Heart left ventricle (tissue), 13 donors: ENCODE results near the gene BORCS5.

Experiments used
- POLR2A ChIP-seq, 2 donors: fragments of 450-650 bp; IDR thresholded peaks; one replicate each; pipeline ENCODE4 v1.6.1; 2017; ENCODE audit warnings: antibody characterized with exemption in 2 of 2, mild to moderate bottlenecking in 2 of 2, moderate library complexity in 2 of 2
- TF ChIP-seq, protein P1 (sequence below), 12 donors: fragments of 200-600 bp; sonication (generic) in 4 of 12; IDR thresholded peaks; one replicate each; pipeline versions ENCODE4 v1.5.0 to v1.8.0; 2018 to 2022; ENCODE audit warnings: antibody characterized with exemption in 12 of 12, mild to moderate bottlenecking in 5 of 12
- donor health status: ischemic (EF 13 %, LVEDD 7.1; RV severe dilation, severe dysfunction).
- donor health status: DM: no; HTN: yes; CAD: no.
- donor health status: DM: no; HTN: no; CAD: no.
- donor health status: ischemic (EF 25% LVEDD 6.9; RV normal size, moderate dysfunction).
- donor health status: ischemic (EF 25% LVEDD 5.7; RV mildly dilated, moderate dysfunction).
- donor health status: ischemic (EF 35%, LVEDD 5.7; RV mildly dilated, moderate dysfunction).
- donor health status: nonischemic (EF 11% LVEDD 7.7; RV severe dilation, severe dysfunction).
- donor health status: DM: yes; HTN: yes; CAD: no.
- donor health status: PGD.
- donor health status: ischemic (EF 29% LVEDD 5.4; RV normal size, mild dysfunction).
- donor health status: nonischemic (EF 23%, LVEDD 6.1; RV moderate dilation, normal function).

DNA sequence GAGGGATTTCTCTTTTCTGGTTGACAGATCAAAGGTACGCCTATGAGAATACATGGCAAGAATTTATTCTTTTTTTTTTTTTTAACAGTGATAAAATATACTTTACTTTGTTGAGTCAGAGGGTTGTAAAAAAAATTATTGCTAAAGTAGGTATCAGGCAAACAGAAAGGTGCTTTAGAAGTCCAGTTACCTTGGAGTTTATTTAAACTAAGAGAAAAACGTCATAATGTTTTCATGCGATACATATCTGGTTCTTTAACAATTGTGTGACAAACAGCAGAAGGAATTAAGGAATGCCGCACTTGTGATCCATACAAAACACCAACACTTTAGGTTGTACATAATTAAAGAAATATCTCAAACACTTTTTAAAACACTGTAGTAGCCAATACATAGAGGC lies 94.2 kb downstream of the BORCS5 start:
- TF ChIP-seq POLR2A (IDR thresholded peaks at IDR 0.05) = no peak
- TF ChIP-seq, protein P1, sequence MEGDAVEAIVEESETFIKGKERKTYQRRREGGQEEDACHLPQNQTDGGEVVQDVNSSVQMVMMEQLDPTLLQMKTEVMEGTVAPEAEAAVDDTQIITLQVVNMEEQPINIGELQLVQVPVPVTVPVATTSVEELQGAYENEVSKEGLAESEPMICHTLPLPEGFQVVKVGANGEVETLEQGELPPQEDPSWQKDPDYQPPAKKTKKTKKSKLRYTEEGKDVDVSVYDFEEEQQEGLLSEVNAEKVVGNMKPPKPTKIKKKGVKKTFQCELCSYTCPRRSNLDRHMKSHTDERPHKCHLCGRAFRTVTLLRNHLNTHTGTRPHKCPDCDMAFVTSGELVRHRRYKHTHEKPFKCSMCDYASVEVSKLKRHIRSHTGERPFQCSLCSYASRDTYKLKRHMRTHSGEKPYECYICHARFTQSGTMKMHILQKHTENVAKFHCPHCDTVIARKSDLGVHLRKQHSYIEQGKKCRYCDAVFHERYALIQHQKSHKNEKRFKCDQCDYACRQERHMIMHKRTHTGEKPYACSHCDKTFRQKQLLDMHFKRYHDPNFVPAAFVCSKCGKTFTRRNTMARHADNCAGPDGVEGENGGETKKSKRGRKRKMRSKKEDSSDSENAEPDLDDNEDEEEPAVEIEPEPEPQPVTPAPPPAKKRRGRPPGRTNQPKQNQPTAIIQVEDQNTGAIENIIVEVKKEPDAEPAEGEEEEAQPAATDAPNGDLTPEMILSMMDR (IDR thresholded peaks at IDR 0.05) = no peak
